Measurements from ENCODE around the gene ARF3. TPM values are rescaled to one million over a fixed set of nuclear protein-coding genes. Genes with fewer than 3 reads are reported as not detected.
A peak's percentile ranks its signal among the peaks of the same experiment; 100 is the strongest.

The ARF3 gene
- total and polyA plus RNA-seq, 9 of the 15 experiments (the other 6 are each of a cell fraction or from before 2014, with no cell fraction given) = 5.9 to 170 (median 64.4) TPM

- TF ChIP-seq EGR1 (conservative IDR thresholded peaks at IDR 0.05) = peak; percentile 94
- TF ChIP-seq NBN (IDR thresholded peaks at IDR 0.05; ENCODE audit: low read depth) = 0 out of 2 replicates have a peak, but pooled peaks have one; percentile 19
- peak; percentile 14; the same call in 1 of the 2 replicates for TF ChIP-seq CHD2 (IDR thresholded peaks at IDR 0.05; ENCODE audit: low read depth, low read length)
- 0 out of 2 replicates have a peak, but pooled peaks have one; percentile 34 for TF ChIP-seq ZBTB26 (CRISPR knock-in tag; IDR thresholded peaks at IDR 0.05)
- peak; percentile 69; the same call in 1 of the 2 replicates for TF ChIP-seq GATAD2A (IDR thresholded peaks at IDR 0.05)
- TF ChIP-seq DEAF1 (CRISPR knock-in tag; IDR thresholded peaks at IDR 0.05) = no peak
- no peak for TF ChIP-seq CBX5 (IDR thresholded peaks at IDR 0.05; ENCODE audit: borderline replicate concordance, low read depth)
- 0 out of 2 replicates have a peak, but pooled peaks have one; percentile 20 for TF ChIP-seq ZBTB9 (CRISPR knock-in tag; IDR thresholded peaks at IDR 0.05)
- TF ChIP-seq ZNF561 (CRISPR knock-in tag; conservative IDR thresholded peaks at IDR 0.05) = 0 out of 2 replicates have a peak, but pooled peaks have one; percentile 30
- no peak for TF ChIP-seq PRPF4 (IDR thresholded peaks at IDR 0.05; ENCODE audit: insufficient read depth, low read depth, low read length, poor library complexity, severe bottlenecking)
- no peak for TF ChIP-seq ARID3B (CRISPR knock-in tag; IDR thresholded peaks at IDR 0.05; ENCODE audit: borderline replicate concordance)
- TF ChIP-seq MTA1 (IDR thresholded peaks at IDR 0.05; ENCODE audit: borderline replicate concordance) = peak; percentile 71; the same call in 1 of the 2 replicates
- TF ChIP-seq NKRF (IDR thresholded peaks at IDR 0.05; ENCODE audit: borderline replicate concordance) = peak; percentile 49; the same call in 1 of the 2 replicates
- TF ChIP-seq RBFOX2 (IDR thresholded peaks at IDR 0.05; ENCODE audit: low read depth, low read length) = no peak
- peak; percentile 45 for TF ChIP-seq HNRNPLL (IDR thresholded peaks at IDR 0.05; ENCODE audit: low read depth, low read length, poor library complexity, severe bottlenecking)
- TF ChIP-seq ZZZ3 (IDR thresholded peaks at IDR 0.05) = 0 out of 2 replicates have a peak, but pooled peaks have one; percentile 43
- no peak for TF ChIP-seq SETDB1 (IDR thresholded peaks at IDR 0.05; ENCODE audit: low read length)
Measured at GRCh38 chr12:48956279-48957140, 777 bp downstream of the ARF3 start (continued).

Data from K562 (cell line).